Nephron (organoid): ENCODE results near the gene MAP3K13.

Experiments used
- H3K27ac Mint-ChIP-seq, 3 experiments: 2 replicates each; pipeline ENCODE4 v1.8.0; 2020; ENCODE audit warnings: mixed read lengths in 3 of 3, mild to moderate bottlenecking in 2 of 3, moderate library complexity in 1 of 3
- H3K27me3 Mint-ChIP-seq: 2 replicates; pipeline ENCODE4 v1.8.0; 2021; ENCODE audit warnings: low read depth, mild to moderate bottlenecking, moderate library complexity, mixed read lengths
- H3K36me3 Mint-ChIP-seq: 2 replicates; pipeline ENCODE4 v1.8.0; 2020; ENCODE audit warnings: low read depth, mixed read lengths
- H3K4me1 Mint-ChIP-seq: 2 replicates; pipeline ENCODE4 v1.8.0; 2020; ENCODE audit warnings: mixed read lengths
- H3K4me3 Mint-ChIP-seq, 3 experiments: 2 replicates each; pipeline ENCODE4 v1.8.0; 2020; ENCODE audit warnings: mild to moderate bottlenecking in 3 of 3, mixed read lengths in 3 of 3, moderate library complexity in 2 of 3
- H3K9me3 Mint-ChIP-seq: 2 replicates; pipeline ENCODE4 v1.8.0; 2020; ENCODE audit warnings: mixed read lengths
- TF ChIP-seq, protein P1 (sequence below), 3 experiments: fragments of 200-600 bp; sonication (generic); IDR thresholded peaks; one replicate each; pipeline ENCODE4 v1.5.0; 2021; ENCODE audit warnings: antibody characterized with exemption in 3 of 3; ENCODE audit not compliant: unreplicated experiment in 3 of 3

Gene MAP3K13

GRCh38 chr3:185528532-185528931, 165.6 kb downstream of the MAP3K13 start:
- no peaks in the 10 kb centered on the region for H3K36me3 Mint-ChIP-seq
- no peaks in the 10 kb centered on the region for H3K4me1 Mint-ChIP-seq
- no peaks in the 10 kb centered on the region for H3K9me3 Mint-ChIP-seq
- no peak overlapping the region for H3K4me3 Mint-ChIP-seq
- no peak overlapping the region for H3K27ac Mint-ChIP-seq
- TF ChIP-seq, protein P1, sequence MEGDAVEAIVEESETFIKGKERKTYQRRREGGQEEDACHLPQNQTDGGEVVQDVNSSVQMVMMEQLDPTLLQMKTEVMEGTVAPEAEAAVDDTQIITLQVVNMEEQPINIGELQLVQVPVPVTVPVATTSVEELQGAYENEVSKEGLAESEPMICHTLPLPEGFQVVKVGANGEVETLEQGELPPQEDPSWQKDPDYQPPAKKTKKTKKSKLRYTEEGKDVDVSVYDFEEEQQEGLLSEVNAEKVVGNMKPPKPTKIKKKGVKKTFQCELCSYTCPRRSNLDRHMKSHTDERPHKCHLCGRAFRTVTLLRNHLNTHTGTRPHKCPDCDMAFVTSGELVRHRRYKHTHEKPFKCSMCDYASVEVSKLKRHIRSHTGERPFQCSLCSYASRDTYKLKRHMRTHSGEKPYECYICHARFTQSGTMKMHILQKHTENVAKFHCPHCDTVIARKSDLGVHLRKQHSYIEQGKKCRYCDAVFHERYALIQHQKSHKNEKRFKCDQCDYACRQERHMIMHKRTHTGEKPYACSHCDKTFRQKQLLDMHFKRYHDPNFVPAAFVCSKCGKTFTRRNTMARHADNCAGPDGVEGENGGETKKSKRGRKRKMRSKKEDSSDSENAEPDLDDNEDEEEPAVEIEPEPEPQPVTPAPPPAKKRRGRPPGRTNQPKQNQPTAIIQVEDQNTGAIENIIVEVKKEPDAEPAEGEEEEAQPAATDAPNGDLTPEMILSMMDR (IDR thresholded peaks at IDR 0.05; ENCODE audit: unreplicated experiment in 3 of 3) = no peak
- peaks cover 12% of the 10 kb centered on the region for H3K27me3 Mint-ChIP-seq

- Mint-ChIP-seq H3K27me3 (peaks cover 6% of the 10 kb centered on the region), H3K36me3 (no peaks in the 10 kb centered on the region), H3K4me1 (no peaks in the 10 kb centered on the region), H3K4me3 (no peak overlapping the region), H3K9me3 (no peaks in the 10 kb centered on the region), H3K27ac (no peak overlapping the region)
- TF ChIP-seq, protein P1 (IDR thresholded peaks at IDR 0.05; ENCODE audit: unreplicated experiment in 3 of 3) = no peak
These were observed 167.9 kb downstream of the MAP3K13 start for GRCh38 chr3:185530856-185531255.

DNA sequence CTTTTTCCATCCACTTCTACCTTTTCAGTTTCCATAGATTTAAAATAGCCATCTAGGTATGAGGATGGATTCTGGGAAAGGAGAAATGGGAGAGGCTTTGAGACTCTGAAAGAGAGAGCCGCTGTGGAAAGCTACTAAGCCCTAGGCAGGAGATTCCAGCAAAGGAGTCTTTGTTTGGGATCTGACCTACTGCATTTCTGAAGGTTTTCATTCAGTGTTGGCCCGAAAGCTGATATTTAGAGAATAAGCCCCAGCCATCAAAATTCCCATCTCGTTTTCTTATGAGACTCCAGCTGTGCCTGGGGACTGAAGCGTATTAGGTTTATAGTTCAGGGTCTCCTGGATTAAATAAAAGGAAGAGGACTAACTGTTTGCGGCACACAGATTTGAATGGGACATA, 170.0 kb downstream of the MAP3K13 start:
- no peak overlapping the region for H3K27ac Mint-ChIP-seq

DNA sequence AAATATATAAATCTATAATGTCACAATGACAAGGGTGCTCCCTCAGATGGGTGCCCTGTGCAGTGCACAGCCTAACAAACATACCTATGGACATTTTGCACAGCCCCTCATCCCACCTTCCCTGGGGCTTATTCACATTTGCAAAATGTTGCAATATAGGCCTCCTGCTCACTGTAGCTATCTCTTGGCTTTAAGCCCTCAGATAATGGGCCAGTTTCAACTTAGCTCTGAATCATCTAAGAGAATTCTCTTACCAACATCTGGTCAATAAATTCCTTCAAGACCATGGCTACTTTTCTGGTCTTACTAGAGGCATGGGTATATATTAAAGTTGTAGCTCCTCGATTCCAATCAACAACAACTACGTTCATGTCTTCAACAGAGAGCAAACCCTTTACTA, 171.6 kb downstream of the MAP3K13 start:
- TF ChIP-seq, protein P1 (IDR thresholded peaks at IDR 0.05; ENCODE audit: unreplicated experiment in 3 of 3) = no peak
- H3K4me1 Mint-ChIP-seq = no peaks in the 10 kb centered on the region
- no peaks in the 10 kb centered on the region for H3K9me3 Mint-ChIP-seq
- no peaks in the 10 kb centered on the region for H3K36me3 Mint-ChIP-seq
- H3K27me3 Mint-ChIP-seq = no peaks in the 10 kb centered on the region
- H3K4me3 Mint-ChIP-seq = no peak overlapping the region
- no peak overlapping the region for H3K27ac Mint-ChIP-seq

More for the DNA sequence above, 170.0 kb downstream of the MAP3K13 start:
- Mint-ChIP-seq H3K4me3 (no peak overlapping the region), H3K4me1 (no peaks in the 10 kb centered on the region), H3K9me3 (no peaks in the 10 kb centered on the region), H3K36me3 (no peaks in the 10 kb centered on the region), H3K27me3 (peaks cover 6% of the 10 kb centered on the region)
- TF ChIP-seq, protein P1 (IDR thresholded peaks at IDR 0.05; ENCODE audit: unreplicated experiment in 3 of 3) = no peak

- Mint-ChIP-seq H3K4me3 (no peak overlapping the region), H3K4me1 (no peaks in the 10 kb centered on the region), H3K27me3 (no peaks in the 10 kb centered on the region), H3K27ac (peak overlapping the region; percentile 28 to 85 (median 72)), H3K36me3 (no peaks in the 10 kb centered on the region), H3K9me3 (no peaks in the 10 kb centered on the region)
- TF ChIP-seq, protein P1 (IDR thresholded peaks at IDR 0.05; ENCODE audit: unreplicated experiment in 3 of 3) = no peak
These were observed 174.5 kb downstream of the MAP3K13 start for GRCh38 chr3:185537369-185537970.
